Duodenal mucosa (tissue), 2 donors: ENCODE results near the gene WDR18.
"Not testable (repeated sequence)": the region's sequence is repeated elsewhere in the genome, so short reads cannot be mapped to it uniquely, and the experiment has no call there.

Experiments
- H3K27ac ChIP-seq: one replicate; pipeline ENCODE4 v1.7.0; 2013; ENCODE audit warnings: low read depth, low read length
- H3K27me3 ChIP-seq, 2 donors: one replicate each; pipeline ENCODE4 v1.7.0; 2013; ENCODE audit warnings: low read length in 2 of 2, control low read depth in 1 of 2; ENCODE audit not compliant: insufficient read depth in 2 of 2, control insufficient read depth in 1 of 2
- H3K36me3 ChIP-seq, 2 donors: one replicate each; pipeline ENCODE4 v1.7.0; 2013; ENCODE audit warnings: low read length in 2 of 2, control low read depth in 1 of 2; ENCODE audit not compliant: insufficient read depth in 2 of 2, control insufficient read depth in 1 of 2
- H3K4me1 ChIP-seq, 2 donors: one replicate each; pipeline ENCODE4 v1.7.0; 2013; ENCODE audit warnings: low read length in 2 of 2, control low read depth in 1 of 2; ENCODE audit not compliant: insufficient read depth in 2 of 2, control insufficient read depth in 1 of 2
- H3K4me3 ChIP-seq, 2 donors: one replicate each; pipeline ENCODE4 v1.7.0; 2013; ENCODE audit warnings: low read length in 2 of 2, low read depth in 1 of 2
- H3K9ac ChIP-seq, 2 donors: one replicate each; pipeline ENCODE4 v1.7.0; 2013; ENCODE audit warnings: low read length in 2 of 2, low read depth in 1 of 2
- H3K9me3 ChIP-seq, 2 donors: one replicate each; pipeline ENCODE4 v1.7.0; 2013; ENCODE audit warnings: low read length in 2 of 2, control low read depth in 1 of 2; ENCODE audit not compliant: control insufficient read depth in 1 of 2

Gene WDR18

DNA sequence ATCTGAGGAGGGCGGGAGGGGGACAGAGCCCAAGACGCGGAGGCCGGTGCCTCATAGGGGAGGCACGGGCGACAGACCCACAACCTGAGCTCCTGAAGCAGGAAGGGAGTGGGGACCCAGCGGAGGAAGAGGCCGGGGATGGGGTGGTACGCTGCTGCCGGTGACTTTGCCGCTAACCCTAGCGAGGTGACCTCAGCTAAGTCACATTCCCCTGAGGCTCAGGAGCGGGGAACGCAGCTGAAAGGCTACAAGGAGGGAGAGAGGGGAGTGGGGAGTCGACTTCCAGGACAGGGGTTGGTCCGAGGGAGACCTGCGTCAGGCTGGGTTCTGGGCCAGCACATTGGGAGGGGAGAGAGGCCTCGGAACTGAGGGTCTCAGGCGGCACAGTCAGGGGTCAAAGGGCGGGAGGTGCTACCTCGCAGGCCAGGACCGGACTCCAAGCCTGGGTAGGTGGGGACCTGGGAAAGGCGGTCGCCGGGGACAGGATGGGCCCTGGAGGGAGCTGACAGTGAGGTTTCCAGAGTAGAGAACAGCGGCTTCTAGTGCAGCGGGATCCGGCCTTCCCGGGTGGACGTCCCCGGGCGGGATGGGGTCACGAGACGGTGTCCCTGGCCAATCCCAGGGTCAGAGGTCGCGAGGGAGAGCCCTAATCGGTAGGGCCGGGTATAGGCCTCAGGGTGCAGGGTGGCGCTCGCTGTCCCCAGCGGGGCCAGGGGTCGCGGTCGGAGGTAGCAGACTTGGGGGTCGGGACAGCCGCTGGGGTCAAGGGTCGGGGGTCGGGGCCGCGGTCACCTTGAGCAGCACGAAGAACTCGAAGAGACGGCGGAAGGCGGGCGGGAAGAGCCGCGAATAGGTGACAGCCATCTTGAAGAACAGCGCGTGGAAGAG lies 36.1 kb downstream of the WDR18 start:
- H3K4me1 ChIP-seq = peaks cover 41 to 48% of the 10 kb centered on the region in 2 donors
- no peaks in the 10 kb centered on the region for H3K36me3 ChIP-seq

DNA sequence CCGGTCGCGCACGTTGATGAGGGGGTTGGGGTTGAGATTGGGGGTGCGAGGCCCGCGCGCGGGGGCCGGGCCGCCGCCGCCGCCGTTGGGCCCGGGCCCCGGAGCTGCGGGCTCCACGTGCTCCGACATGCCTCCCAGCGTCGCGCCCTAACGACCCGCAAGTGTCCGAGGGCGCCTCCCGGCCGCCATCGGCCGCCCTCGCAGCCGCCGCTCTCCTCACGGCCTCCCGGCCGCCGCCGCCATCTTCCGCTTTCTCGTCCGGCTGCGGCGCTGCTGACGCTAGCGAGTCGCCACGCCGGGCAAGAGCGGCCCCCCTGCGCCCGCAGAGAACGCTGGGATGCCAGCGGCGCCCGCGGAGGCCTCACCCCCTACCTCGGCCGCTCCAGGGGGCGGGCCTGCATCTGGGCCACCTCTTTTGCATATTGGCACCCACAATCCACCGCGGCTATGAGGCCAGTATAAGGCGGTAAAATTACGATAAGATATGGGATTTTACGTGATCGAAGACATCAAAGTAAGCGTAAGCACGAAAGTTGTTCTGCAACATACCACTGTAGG lies 36.8 kb downstream of the WDR18 start, which contains the start of gene TMEM259:
Gene TMEM259 (minus strand): TSS at position 256 of the 558 bp plus-strand sequence. CDS start 127 bp downstream, at position 129.
- peak within 1 kb of the TSS; percentile 85 to 94 for H3K4me3 ChIP-seq
- H3K4me1 ChIP-seq = peaks cover 41 to 45% of the 10 kb centered on the region in 2 donors
- peak within 1 kb of the TSS; percentile 85 to 91 for H3K9ac ChIP-seq
- H3K9me3 ChIP-seq = no peaks in the 10 kb centered on the region
- no peaks in the 10 kb centered on the region for H3K36me3 ChIP-seq
- H3K27me3 ChIP-seq = no peaks in the 10 kb centered on the region
- H3K27ac ChIP-seq = peak within 1 kb of the TSS; percentile 76

More for the DNA sequence above, 36.1 kb downstream of the WDR18 start:
- Histone ChIP-seq H3K27me3 (no peaks in the 10 kb centered on the region), H3K27ac (peak overlapping the region; percentile 66), H3K9ac (peak overlapping the region; percentile 85 to 91), H3K9me3 (no peaks in the 10 kb centered on the region), H3K4me3 (peak overlapping the region; percentile 85 to 94)

DNA sequence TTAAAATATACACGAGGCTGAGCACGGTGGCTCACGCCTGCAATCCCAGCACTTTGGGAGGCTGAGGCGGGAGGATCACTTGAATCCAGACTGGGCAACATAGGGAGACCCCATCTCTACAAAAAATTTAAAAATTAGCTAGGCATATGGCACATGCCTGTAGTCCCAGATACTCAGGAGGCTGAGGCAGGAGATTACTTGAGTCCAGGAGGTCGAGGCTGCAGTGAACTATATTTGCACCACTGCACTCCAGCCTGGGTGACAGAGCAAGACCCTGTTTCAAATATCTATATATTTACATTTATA lies 39.7 kb downstream of the WDR18 start:
- H3K36me3 ChIP-seq, H3K27me3 ChIP-seq, H3K4me3 ChIP-seq, H3K9ac ChIP-seq, H3K9me3 ChIP-seq, H3K27ac ChIP-seq: not testable (repeated sequence)
- peaks cover 14 to 31% of the 10 kb centered on the region in 2 donors for H3K4me1 ChIP-seq

DNA sequence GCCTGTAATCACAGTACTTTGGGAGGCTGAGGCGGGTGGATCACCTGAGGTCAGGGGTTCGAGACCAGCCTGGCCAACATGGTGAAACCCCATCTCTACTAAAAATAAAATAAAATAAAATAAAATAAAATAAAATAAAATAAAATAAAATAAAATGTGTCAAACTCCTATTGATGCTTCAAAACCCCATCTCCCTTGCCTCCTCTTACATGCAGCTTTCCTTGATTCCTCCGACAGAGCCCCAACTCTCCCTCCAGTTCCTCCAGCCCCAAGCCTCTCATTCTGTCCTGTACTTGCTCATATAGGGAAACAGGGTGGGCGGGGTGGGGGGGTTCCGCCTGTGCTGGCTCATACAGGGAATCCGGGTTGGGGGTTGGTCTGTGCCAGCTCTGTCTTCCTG lies 40.9 kb downstream of the WDR18 start:
- not testable (repeated sequence) for H3K36me3 ChIP-seq, H3K27ac ChIP-seq, H3K27me3 ChIP-seq, H3K9me3 ChIP-seq, H3K4me3 ChIP-seq, H3K9ac ChIP-seq
- H3K4me1 ChIP-seq = peaks cover 1 to 29% of the 10 kb centered on the region in 2 donors

DNA sequence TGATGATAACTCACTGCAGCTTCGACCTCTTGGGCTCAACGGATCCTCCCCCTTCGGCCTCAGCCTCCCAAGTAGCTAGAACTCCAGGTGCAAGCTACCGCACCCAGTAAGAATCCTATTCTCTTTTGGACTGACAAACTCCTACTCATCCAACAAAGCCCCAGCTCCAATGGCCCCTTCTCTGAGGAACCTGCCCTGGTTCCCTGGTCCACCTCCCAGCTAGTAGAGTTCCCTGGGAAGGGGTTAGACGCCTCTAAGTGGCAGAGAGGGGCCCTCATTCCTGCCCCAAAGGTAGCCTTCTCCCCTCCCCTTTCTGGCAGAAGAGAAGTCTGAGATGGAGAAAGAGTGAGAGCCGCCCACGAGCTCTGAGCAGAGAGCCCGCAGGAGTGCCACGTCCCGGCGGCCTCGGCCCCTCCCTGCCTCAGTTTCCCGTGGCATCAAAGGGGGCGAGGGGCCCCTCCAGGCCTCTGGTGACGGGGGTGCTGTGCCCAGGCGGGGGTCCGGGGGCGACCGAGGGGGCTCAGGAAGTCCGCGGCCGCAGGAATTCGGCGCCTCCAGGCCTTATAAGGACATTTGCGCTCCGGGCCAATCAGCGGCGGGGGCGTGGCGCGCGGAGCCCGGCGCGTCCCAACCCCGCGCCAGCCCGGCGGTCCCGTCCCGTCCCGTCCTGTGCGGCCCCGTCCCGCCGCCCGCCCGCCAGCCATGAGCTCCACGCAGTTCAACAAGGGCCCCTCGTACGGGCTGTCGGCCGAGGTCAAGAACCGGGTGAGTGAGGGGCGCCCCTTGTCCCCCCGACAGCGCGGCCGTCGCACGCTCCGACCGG lies 42.0 kb downstream of the WDR18 start, which contains the start of gene CNN2:
Gene CNN2 (plus strand): TSS at position 649 of the 823 bp plus-strand sequence. CDS start 54 bp downstream, at position 703.
- H3K4me1 ChIP-seq = peaks cover 0 to 32% of the 10 kb centered on the region in 2 donors
- no peaks in the 10 kb centered on the region for H3K9me3 ChIP-seq
- peak within 1 kb of the TSS; percentile 72 to 78 for H3K4me3 ChIP-seq
- no peaks in the 10 kb centered on the region for H3K27me3 ChIP-seq
- H3K9ac ChIP-seq = peak within 1 kb of the TSS; percentile 66 to 78
- peaks cover 0 to 3% of the 10 kb centered on the region in 2 donors for H3K36me3 ChIP-seq
- H3K27ac ChIP-seq = peak within 1 kb of the TSS; percentile 85

DNA sequence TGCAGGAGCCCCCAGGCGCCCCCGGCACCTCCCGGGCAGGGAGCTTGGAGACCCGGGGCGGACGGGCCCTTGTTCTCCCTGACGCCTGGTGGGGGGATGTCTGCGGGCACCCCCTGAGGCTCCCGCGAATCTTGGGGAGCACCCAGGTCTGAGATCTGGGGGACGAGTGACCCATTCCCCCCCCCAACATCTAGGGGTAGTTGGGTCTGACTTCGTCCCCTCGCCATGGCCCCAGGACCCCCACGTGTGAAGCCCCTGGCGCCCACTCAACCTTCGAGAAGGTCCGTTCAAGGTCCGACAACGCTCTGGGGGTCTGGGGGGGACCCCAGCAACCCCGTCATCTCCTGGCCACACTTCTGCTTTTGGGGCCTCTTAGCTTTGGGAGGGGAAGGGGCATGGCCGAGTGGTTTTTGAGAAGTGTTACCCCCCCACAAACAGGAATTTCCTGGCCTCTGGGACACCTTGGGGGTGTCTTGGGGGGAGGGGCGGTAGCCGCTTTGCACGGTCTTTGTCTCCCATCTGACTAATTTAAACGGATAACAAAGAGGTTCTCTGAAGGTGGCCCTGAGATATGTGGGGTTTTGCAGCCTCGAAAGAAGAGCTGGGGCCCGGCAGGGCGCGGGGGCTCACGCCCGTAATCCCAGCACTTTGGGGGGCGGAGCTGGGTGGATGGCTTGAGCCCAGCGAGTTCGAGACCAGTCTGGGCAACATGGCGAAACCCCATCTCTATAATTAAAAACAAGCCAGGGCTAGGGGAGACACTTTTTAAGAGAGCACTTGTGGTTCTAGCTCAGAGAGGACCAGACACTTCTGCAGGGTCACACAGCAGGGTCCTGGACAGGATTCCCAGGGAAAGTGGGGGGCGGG lies 42.9 kb downstream of the WDR18 start:
- Histone ChIP-seq H3K9me3 (no peaks in the 10 kb centered on the region), H3K9ac (peak overlapping the region; percentile 66 to 78), H3K36me3 (peaks cover 0 to 3% of the 10 kb centered on the region in 2 donors), H3K27me3 (no peaks in the 10 kb centered on the region), H3K4me1 (peaks cover 0 to 32% of the 10 kb centered on the region in 2 donors), H3K27ac (peak overlapping the region; percentile 85), H3K4me3 (peak overlapping the region; percentile 72 to 78)

DNA sequence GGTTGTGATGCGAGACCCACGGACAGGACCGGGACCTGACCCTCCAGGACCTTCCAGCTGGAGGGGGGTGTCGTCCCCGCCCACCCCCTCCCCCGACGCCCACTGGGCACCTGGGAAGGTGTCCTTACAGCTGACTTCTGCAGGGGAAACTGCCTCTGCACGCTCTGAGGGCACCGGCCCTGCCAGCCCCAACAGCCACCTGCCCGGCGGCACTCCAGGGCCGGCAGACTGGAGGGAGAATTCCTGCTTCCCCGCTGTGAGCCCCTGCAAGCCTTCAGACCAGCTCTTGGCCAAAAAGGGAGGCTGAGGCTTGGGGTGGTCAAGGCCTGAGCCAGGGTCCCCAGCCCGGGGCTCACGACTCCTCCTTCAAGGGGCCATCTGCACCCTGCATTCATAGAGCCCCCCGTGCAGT lies 43.5 kb downstream of the WDR18 start:
- H3K27me3 ChIP-seq = no peaks in the 10 kb centered on the region
- H3K27ac ChIP-seq = peak overlapping the region; percentile 80
- H3K36me3 ChIP-seq = peaks cover 0 to 9% of the 10 kb centered on the region in 2 donors
- H3K4me1 ChIP-seq = peaks cover 0 to 32% of the 10 kb centered on the region in 2 donors
- no peaks in the 10 kb centered on the region for H3K9me3 ChIP-seq
- H3K4me3 ChIP-seq = peak overlapping the region; percentile 72 to 78
- peak overlapping the region; percentile 66 to 78 for H3K9ac ChIP-seq

DNA sequence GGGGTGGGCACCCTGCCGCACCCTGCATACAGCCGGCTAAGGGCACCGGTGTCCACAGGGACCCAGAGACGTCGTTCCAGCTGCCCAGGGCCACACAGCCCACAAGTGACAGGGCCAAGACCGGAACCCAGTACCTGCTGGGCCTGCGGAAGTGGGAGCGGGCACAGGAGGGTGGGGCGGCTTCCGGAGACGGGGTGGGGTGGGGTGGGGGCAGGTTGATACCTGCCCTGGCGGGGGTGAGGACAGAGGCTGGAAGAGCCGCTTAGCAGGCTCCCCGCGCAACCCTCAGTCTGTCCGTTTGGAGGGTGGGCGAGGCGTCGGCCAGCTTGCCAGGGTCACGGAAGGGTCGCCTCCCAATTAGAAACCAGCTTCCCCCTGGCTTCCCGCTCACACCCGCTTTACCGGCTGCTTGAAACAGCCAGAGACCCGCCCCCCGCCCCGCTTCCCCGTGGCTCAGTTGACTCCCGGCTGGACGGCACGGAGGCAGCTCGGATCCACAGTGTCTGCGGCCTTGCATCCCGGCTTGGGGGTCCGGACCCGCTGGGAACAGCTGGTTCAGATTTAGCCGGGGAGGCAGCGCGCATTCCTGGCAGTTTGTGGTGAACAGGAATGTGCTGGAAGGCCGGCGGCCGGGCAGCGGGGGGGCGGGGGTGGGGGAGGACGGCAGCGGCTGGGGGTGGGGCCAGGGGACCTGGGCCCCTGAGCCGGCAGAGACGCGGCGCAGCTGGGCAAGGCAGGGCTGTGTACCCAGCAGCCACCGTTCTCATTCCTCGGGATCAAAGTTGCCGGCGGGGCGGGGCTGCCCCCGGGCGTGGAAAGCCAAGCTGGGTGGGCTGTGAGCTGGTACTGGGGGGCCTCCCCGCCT lies 44.1 kb downstream of the WDR18 start:
- peaks cover 0 to 32% of the 10 kb centered on the region in 2 donors for H3K4me1 ChIP-seq
- H3K9ac ChIP-seq = peak overlapping the region; percentile 59 to 66
- no peaks in the 10 kb centered on the region for H3K9me3 ChIP-seq
- H3K36me3 ChIP-seq = peaks cover 0 to 13% of the 10 kb centered on the region in 2 donors
- peak overlapping the region; percentile 72 to 78 for H3K4me3 ChIP-seq
- no peaks in the 10 kb centered on the region for H3K27me3 ChIP-seq
- peak overlapping the region; percentile 80 for H3K27ac ChIP-seq
